T47D (cell line): ENCODE data around the gene RERG.

Source experiments
- DNase-seq, 2 experiments: peaks; one replicate each; pipeline versions ENCODE4 v3.0.0 to v3.0.0-alpha.2; 2011 to 2012; ENCODE audit warnings: low read depth in 1 of 2, low spot score in 1 of 2
- JUND ChIP-seq: IDR thresholded peaks from 2 replicates; pipeline ENCODE4 v1.6.1; 2012; ENCODE audit warnings: low read depth
- in situ Hi-C: cut with HindIII; loops from 2 replicates; pipeline ENCODE4 v1.10.0; 2016; ENCODE audit warnings: low sequenced_read_pairs, low pct_unique_long_range_greater_than_20kb

RERG gene

DNA sequence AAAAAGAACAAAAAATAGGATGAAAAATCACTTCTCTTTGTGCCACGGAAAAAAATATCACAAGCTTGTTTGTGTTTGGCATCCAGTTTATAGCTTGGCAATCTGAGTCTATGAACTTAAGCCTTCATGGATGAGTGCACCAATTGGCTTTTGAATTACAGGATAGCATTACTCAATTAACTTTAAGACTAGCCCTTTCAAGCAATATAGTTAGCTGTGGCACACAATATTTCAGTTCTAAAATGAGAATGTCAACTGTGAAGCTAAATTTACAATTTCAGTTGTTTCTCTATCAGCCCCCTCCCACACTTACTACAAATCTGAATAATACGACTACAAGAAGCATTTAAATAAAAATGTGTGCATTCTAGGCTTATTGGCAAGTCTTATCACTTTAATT is 8.3 kb downstream of the RERG start:
- no peak for TF ChIP-seq JUND
- in situ Hi-C loops, result no loop called here
- DNase-seq, result no peak

DNA sequence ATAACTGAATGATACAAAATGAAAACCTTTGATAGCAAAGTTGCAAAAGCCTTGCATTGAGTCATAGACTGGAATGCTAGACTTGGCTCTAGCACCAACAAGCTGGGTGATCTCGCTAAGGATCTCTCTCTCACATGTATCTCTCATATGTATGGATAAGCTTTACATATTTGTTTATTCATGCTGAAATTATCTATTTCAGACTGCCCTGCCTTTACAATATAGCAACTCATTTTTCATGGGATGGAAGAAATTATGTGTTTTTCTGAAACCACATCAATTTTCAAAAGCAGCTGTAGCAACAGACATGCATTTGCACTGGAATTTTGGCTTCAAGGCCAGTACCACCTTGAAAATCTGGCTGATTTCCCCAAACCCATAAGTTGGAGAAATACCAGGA is 11.4 kb downstream of the RERG start:
- DNase-seq, result no peak
- in situ Hi-C loops, result no loop called here

DNA sequence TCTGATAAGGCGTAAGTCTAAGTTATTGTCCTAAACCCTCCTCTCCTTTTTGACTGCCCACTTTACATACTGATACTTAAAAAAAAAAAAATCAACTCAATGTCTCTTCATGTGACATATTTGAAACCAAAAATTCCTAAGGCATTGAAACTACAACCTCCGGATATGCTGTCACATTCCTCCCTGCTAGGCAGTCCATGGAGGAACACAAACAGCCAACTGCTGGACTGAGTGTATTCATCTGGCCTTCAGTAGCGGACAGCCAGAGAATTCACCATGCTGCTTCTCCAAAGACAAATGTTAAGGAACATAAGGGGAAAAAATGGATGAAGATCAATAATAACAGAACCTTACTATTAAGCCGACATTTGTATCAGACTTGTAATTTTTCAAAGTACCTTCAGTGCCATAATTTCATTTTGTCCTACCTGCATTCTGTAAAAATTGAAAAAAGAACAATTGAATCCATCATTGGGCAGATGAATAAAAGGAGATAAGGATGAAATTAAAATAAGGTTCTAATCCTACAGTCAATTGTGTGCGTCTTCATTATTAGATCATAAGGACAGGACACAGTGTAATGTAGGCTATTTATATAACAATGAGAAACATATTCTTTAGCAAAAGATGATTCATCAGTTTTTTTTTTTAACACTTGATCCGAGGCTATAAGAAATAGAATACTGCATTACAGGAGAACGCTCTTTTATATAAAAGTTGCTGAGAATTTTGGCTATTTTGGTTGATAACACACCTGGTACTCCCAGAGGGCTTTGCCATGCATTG is 12.2 kb downstream of the RERG start:
- no peak for DNase-seq
- in situ Hi-C loops, result no loop called here
- no peak for TF ChIP-seq JUND

More for the DNA sequence above, 11.4 kb downstream of the RERG start:
- TF ChIP-seq JUND, result no peak

DNA sequence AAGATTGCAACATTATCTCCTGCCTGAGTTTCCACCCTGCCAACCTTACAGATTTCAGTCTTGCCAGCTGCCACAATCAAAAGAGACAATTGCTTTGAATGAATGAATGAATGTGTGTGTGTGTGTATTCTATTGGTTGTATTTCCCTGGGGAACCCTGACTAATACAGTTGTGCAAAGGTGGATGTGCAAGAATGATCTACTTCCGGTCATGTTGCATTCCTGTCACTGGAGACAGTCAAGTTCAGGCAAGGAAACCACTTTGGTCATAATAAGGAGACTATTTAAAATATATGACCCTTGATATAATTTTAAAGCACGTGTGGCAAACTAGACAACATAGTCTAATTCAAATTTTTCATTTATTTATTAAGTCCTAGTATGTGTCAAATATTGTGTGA is 13.1 kb downstream of the RERG start:
- TF ChIP-seq JUND, result no peak
- DNase-seq, result peak in 1 of 2 experiments; percentile 63
- in situ Hi-C loops, result no loop called here

DNA sequence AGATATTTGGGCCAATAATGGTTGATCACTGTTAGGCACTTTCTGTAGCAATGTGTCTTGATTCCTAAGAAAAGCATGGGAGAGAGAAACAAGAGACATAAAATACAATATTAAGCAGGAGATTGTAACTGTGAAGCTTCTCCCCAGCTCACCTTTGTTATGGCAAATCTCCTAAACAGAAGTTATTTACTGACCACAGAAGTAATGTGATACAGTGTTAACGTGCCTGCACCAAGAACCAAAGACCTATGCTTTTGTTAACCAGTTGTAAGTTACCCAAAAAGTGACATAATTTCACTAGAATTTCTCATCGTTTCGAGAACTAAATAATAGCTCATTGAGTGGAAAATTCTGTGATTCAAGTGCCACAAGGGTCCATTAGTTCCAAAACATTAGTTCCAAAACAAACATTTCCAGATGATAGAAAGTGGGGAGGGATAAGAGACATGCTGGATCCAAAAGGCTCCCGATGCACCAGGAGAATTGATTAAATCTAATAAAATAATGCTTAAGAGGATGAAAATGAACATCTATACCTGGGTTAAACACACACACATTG is 14.3 kb downstream of the RERG start:
- TF ChIP-seq JUND, result no peak
- in situ Hi-C loops, result no loop called here
- DNase-seq, result no peak

DNA sequence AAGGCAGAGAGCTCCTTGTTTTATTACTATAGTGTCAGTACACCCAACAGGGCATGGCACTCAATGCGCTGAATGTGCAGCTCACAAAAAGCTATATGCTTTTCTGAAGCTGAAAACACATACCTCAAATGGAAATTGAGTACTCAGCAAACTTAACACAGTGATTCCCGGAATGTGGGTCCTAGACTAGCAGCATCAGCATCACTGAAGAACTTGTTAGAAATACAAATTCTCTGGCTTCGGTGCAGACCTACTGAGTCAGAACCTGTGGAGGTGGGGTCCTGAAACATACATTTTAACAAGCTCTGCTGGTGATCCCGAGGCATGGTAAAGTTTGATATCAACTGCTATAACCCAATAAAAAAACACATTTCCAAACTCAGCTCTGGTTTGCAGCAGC is 14.9 kb downstream of the RERG start:
- TF ChIP-seq JUND, result no peak
- in situ Hi-C loops, result no loop called here
- DNase-seq, result no peak

- TF ChIP-seq JUND, result no peak
- in situ Hi-C loops, result no loop called here
- no peak for DNase-seq
These were observed 15.7 kb downstream of the RERG start for GRCh38 chr12:15205341-15206010.

DNA sequence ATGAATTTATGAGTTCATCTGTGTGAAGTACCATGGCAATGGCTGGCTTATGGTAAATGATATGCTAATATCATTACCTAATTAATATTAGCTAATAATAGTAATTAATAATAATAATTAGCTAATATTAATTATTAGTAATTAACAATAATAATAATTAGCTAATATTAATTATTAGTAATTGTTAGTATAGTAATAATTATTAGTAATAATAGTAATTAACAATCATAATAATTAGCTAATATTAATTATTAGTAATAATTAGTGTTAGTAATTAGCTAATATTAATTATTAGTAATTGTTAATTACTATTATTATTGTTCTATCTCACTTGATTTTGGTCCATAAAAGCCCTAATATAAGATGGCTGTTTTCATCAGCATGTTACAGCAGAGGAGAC is 19.8 kb downstream of the RERG start:
- no peak for TF ChIP-seq JUND
- in situ Hi-C loops, result no loop called here
- DNase-seq, result no peak

DNA sequence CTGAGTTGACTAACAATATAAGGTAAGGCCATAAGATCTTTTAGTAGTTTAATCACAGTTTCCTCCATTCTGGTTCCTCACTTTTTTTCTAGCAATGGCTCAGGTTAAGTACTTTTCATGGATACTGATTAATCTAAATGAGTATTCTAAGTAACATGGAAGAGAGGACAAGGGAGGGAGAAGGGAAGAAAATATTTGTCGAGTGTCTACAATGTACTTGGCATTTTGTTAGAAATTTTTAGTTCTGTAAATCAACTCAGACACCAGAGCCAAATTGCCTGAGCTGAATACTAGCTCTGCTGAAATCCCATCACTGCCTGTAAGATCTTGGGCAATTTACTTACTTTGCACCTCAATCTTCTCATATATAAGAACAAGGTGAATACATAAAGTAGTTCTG is 20.2 kb downstream of the RERG start:
- in situ Hi-C loops, result no loop called here
- TF ChIP-seq JUND, result no peak
- no peak for DNase-seq

- no peak for DNase-seq
- no peak for TF ChIP-seq JUND
- in situ Hi-C loops, result no loop called here
These were observed 20.6 kb downstream of the RERG start for GRCh38 chr12:15200641-15201040.

DNA sequence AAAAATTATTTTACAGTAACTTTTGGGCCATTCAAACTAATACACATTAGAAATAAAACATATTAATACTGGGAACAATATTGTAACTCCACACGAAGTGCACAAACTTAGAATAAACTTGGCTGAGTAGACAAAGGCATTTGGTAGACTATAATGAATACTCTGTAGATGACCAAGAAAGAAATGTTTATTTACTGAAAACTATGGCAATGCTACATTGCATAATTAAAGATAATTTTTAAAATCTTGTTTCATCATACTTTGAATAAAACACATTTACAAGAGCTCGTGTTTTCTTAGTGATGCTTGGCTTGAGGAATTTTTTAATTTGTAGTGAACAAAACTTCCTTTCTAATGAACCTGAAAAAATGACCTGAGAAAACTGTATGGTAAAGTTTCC is 21.3 kb downstream of the RERG start:
- no peak for TF ChIP-seq JUND
- no peak for DNase-seq
- in situ Hi-C loops, result no loop called here

DNA sequence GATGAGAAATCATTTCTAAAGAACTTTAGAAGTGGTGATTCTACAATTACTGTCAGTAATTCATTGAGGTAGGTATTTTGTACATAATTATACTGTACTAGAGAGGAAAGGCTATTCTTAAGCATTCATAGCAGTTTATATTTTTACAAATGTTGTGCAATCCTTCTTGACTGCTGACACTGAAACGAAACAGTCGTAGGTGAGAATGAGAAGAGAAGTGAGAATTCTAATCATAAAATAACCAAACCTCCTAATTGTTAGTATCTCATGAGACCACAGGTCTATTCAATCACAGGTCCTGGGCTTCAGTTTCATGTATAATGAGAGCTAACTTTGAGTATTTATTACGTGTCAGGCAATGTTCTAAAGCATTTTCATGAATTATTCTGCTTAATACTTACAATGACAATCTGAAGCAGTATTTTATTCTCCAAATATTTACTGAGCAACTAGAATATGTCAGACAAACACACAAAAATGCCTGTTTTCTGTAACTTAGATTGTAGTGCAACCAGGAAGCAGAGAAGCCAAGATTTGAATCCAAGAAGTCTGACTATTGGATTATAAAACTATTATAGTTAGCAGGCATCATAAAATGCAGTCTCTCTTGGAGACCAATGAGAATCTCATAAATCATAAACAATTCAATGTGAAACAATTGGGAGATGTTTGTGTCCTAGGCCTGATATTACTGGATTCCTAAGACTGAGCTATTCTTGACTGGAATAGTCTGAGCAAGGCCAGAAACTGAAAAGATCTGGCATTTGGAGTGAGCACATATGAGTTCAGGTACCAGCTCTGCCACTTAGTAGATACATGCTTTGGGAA is 24.3 kb downstream of the RERG start:
- DNase-seq, result no peak
- in situ Hi-C loops, result no loop called here
- no peak for TF ChIP-seq JUND
